NB4 (cell line): ENCODE data around the gene KMT2C.

Experiments
- DNase-seq: peaks from one replicate; pipeline ENCODE4 v3.0.0; 2010; ENCODE audit warnings: low read depth
- H3K4me3 ChIP-seq: one replicate; pipeline ENCODE4 v1.5.1; 2011; ENCODE audit warnings: mild to moderate bottlenecking, low read depth, low read length, moderate library complexity
- CTCF ChIP-seq: IDR thresholded peaks from one replicate; pipeline ENCODE4 v1.5.1; 2012; ENCODE audit warnings: low read depth, low read length
- MAX ChIP-seq: IDR thresholded peaks from 2 replicates; pipeline ENCODE4 v1.6.1; 2011; ENCODE audit warnings: low read depth, low read length
- MYC ChIP-seq: IDR thresholded peaks from 2 replicates; pipeline ENCODE4 v1.6.1; 2011; ENCODE audit warnings: low read depth, low read length
- POLR2A ChIP-seq: IDR thresholded peaks from 2 replicates; pipeline ENCODE4 v1.6.1; 2011; ENCODE audit warnings: mild to moderate bottlenecking; ENCODE audit not compliant: insufficient read length; ENCODE audit errors: extremely low read depth

Gene KMT2C

DNA sequence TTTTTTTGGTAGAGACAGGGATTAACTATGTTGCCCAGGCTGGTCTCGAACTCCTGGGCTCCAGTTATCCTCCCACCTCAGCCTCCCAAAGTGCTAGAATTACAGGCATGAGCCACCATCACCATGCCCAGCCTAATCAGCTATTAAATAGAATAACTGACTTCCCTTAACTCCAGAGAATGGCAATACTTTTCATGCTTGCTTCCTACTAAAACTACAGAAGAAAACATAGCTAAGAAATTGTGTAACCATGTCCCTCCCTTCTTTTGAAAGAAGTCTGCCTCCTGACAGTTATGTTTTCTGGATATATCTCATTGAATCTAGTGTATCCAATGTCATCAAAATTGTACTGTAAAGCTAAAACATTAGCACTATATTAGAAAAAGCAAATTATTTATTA lies 95.6 kb downstream of the KMT2C start:
- no peak for DNase-seq
- H3K4me3 ChIP-seq = no peak overlapping the region
- TF ChIP-seq POLR2A (no peak), MAX (no peak), MYC (no peak), CTCF (no peak)

- no peak overlapping the region for H3K4me3 ChIP-seq
- TF ChIP-seq MYC (no peak), MAX (no peak), CTCF (no peak), POLR2A (no peak)
- no peak for DNase-seq
Observed at GRCh38 chr7:152338561-152338960, 97.2 kb downstream of the KMT2C start.

DNA sequence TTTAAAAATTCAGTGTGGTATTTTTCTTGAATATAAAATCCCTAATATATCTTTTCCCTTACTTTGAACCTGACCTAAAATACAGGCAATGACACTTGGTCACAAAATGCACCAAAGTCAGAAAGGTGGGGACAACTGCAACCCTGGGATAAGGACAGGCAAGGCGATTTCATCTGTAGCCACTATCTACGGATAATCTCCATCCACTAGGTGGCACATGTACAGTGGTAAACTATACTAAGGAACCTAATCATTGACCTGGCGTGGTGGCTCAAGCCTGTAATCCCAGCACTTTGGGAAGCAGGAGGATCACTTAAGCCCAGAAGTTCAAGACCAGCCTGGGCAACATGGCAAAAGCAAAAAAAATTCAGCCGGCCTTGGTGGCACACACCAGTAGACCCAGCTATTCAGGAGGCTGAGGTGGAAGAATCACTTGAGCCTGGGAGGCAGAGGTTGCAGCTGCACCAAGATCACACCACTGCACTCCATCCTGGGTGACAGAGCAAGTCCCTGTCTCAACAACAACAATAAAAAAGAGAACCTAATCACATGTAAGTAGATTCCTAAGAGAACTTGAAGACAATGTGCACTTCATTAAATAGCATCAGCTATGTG lies 98.9 kb downstream of the KMT2C start:
- TF ChIP-seq MAX (no peak), CTCF (peak; percentile 66)
- DNase-seq = peak; percentile 69
- no peak overlapping the region for H3K4me3 ChIP-seq

GRCh38 chr7:152335900-152336571 lies 99.8 kb downstream of the KMT2C start:
- DNase-seq = no peak
- no peak for TF ChIP-seq CTCF
- TF ChIP-seq MAX = no peak
- TF ChIP-seq MYC = no peak
- no peak for TF ChIP-seq POLR2A
- no peak overlapping the region for H3K4me3 ChIP-seq

- no peak overlapping the region for H3K4me3 ChIP-seq
- TF ChIP-seq MYC (no peak), POLR2A (no peak), CTCF (no peak), MAX (no peak)
- DNase-seq = no peak
Observed at GRCh38 chr7:152333134-152333533, 102.7 kb downstream of the KMT2C start.

DNA sequence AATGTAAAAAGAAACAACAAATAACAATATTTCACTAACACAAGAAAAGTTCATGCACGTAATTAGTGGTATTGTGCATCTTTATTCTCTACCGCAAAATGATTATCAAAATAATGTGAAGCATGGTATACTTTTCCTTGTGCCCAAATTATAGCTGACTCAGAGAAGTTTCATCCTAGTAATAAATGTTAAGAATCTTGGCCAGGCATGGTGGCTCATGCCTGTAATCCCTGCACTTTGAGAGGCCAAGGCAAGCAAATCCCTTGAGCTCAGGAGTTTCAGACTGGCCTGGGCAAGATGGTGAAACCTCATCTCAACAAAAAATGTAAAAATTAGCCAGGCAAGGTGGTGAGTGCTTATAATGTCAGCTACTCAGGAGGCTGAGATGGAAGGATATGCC lies 105.0 kb downstream of the KMT2C start:
- no peak for DNase-seq
- H3K4me3 ChIP-seq = no peak overlapping the region
- TF ChIP-seq POLR2A (no peak), MAX (no peak), CTCF (no peak), MYC (no peak)
